GM18868 (cell line): ENCODE data around the gene CAMK4.
A peak's percentile ranks its signal among the peaks of the same experiment; 100 is the strongest.

Experiments used
- ATAC-seq: cut with Tn5 transposase; IDR thresholded peaks from one replicate; pipeline ENCODE4 v1.9.1; 2021; ENCODE audit warnings: mild to moderate bottlenecking, moderate library complexity; ENCODE audit not compliant: unreplicated experiment

The CAMK4 gene

DNA sequence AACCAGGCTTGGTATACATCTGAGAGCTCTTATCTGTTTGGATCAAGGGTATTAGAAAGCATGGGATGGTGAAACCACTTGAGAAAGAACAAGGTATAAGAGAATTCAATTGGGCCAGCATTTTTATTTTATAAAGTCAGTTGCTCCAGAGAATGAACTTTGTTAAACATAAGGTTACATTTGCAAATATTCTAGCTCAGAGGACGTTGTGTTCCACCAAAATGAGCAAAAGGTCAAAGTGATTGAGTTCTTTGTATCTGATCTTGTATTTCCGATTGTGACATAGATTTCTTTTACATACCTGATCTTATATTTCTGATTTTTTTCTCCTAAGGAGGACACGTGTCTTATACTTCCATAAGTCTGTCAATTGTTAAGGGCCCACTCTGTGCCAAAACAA is 296.7 kb downstream of the CAMK4 start:
- no peak for ATAC-seq

DNA sequence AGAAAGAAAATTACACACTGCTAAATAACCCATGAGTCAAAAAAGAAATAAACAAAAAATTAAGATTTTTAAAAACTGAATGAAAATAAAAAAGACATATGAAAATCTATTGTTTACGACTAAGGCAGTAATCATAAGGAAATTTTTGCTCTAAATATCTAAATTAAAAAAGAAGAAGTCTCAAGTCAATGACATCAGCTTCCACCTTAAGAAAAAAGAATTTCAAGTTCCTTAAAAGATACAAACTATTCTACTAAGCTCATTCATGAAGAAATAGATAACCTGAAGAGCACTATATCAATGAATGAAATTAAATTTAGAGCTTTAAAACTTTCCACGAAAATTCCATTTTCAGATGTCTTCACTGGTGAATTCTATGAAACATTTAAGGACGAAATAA is 303.9 kb downstream of the CAMK4 start:
- ATAC-seq: no peak

DNA sequence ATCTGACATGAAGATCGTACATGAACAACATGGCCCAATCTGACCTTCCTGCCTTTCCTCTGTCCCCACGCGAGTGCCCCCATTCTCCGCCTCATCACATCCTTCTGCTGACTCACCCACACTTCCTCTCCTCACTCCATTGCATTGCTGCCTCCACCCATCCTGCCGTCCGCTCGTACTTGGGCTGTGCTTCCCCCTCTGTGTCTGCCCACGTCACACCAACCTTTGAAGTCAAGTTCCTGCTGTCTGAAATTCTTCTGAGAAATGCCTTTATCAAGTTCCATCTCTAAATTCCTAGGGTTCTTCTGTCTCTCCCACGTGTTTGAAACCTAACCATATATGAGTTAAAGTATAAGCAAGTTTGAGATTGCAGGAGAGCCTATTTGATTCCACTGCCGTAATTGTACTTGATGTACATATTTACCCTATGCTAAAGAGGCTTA is 306.1 kb downstream of the CAMK4 start:
- ATAC-seq: peak; percentile 98

DNA sequence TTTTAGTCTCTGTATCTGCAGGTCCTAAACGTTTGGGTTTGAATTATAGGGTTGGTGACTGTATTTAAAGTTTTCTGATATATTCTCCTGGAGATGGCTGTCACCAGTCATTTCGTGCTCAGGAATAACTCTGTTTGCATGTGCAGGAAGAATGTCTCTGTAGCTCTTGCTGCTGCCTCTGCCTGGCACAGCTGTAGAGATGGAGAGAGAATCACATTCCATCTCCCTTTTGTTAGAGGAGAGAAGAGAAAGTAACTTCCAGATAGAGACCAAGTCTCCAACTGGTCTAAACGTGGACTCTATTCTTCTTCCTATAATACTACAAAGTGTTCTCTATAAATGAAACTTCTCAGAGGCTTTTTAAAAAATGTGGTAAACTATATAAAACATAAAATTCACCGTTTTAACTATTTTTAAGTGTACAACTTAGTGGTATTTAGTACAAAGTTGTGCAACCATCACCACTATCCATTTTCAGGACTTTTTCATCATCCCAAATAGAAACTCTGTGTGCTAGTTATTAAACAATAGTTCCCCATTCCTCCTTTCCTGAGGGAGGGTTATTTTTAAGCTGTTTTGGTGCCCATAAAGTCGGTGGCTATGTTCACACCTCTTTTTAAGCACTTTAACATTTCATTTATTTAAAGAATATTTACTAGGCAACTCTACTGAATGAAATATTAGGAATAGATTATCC is 308.9 kb downstream of the CAMK4 start:
- no peak for ATAC-seq

DNA sequence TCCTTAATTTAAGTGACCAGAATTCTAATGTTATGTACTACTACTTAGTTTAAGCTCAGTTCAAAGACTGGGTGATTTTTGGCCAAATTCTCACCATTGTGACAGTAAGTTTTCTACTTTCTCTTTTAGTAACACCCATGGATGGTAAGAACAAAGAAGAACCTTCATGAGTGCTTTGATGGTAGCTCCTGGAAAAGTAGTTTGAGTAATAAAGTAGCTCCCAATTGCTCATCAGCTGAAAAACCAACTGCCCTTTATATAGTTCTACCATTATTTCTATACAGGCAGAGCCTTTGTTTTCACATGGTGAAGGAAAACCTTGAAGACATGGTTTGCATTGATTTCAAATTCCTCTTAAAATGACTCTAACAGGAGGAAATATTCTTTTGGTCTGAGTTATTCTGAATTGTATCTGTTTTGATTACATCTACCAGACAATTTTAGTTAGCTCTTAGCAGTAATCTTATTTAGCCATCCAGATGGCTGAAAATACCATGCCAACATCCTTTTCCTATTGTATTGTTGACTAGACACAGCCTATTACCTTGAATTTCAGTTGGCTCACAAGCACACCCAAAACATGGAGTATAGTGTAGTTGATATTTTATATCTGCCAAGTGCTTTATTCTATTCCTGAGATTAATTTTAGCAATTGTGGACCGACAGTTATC is 311.8 kb downstream of the CAMK4 start:
- ATAC-seq: no peak

DNA sequence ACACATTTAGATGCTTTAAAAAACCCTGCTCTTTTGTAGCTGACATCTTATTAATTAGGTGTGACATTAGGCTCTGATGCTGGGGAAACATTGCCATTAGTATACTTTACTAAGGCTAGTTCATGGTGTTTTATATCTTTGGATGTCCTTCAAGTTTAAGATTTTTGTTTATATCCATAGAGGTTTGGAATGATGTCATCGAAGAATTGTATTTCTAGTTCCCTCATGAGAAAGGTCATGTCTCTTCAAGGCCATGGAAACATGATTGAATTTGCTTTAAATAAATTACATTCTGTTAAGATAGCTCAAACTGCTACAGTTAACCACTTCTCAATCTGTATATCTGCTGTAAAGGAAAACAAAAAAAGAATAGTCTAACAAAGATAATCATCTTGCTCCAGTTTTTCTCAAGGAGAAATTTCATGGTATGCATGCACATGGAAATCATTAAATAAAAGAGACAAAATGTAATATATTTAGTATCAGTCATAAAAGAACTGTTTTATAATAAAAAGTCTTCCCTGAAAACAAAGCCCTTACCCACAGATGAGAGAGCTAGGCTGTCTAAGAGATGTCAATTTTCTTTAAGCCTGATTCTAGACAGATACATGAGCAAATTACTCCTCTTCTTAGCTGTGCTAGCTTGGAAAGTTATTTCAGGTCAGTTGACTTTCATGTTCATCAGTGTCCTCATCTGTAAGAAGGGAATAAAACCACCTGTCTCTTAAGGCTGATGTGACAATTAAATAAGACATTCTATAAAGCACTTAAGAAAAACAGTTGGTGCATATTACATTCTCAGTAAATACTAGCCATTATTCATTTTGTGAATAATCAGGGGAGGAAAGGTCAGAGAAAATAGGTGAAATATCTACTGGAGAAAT is 313.2 kb downstream of the CAMK4 start:
- ATAC-seq: no peak
